RWPE1 (cell line): ENCODE data around the gene ITIH4.

ENCODE experiments used
- CTCF ChIA-PET: fragments of 350-600 bp; sonication (Branson Sonifier 250); formaldehyde crosslinking; extraction: SDS; loops from one replicate; lab custom pipeline; 2021; lab: Yijun Ruan, JAX
- POLR2A ChIA-PET: fragments of 400-600 bp; formaldehyde crosslinking; extraction: SDS; loops from one replicate; lab custom pipeline; 2020; ENCODE audit warnings: antibody characterized with exemption; ENCODE audit not compliant: low non-redundant PET; lab: Yijun Ruan, JAX
- DNase-seq: peaks from one replicate; pipeline ENCODE4 v3.0.0; 2012; ENCODE audit warnings: low spot score
- H3K27ac ChIP-seq: fragments of 450-650 bp; 2 replicates; pipeline ENCODE4 v1.5.1; 2017
- CTCF ChIP-seq: fragments of 450-650 bp; conservative IDR thresholded peaks from 2 replicates; pipeline ENCODE4 v1.5.1; 2017; ENCODE audit warnings: low read depth, mild to moderate bottlenecking

ITIH4 gene

DNA sequence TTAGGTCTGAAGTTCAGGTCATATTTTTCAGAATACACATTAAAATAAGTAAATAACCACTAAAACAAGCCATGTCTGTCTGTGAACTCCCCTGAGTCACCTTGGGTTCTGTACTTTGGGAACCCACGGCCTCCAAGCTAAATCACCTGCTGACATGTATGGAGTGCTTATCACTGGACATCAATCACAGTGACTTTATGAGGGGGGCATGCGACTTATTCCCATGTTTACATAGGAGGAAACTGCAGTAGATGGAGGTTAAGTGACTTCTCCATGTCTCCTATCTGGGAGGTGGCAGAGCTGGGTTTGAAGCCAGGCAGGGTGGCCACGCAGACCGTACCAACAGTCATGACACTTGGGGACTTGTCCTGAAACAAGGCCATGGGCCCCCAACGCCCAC, 8.1 kb downstream of the ITIH4 start:
- no peak overlapping the region for H3K27ac ChIP-seq
- no peak for TF ChIP-seq CTCF
- ChIA-PET CTCF (interaction anchor here (0.6 to 0.8 kb wide), 2 partner anchors 32 to 101 kb away, joined by 3 to 4 read pairs; no protein-coding TSS in a partner anchor), POLR2A (no interaction called here)
- no peak for DNase-seq

DNA sequence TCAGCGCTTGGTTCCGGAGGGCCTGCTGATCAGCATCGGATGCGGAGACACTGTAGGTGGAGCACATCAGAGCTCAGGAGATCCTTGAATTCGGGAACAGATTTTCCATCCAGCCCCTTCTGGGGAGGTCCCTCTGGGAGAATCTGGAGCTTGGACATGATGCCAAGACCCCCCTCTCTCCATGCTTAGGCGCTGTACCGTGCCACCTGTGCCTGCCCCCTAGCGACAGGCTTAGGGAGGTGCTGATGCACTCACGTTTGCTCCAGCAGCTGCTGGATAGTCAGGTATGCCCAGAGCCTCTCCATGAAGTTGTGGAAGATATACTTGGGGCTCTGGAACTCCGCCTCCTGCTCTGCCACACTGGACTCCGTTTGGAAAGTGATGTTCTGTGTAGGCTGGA, 9.7 kb downstream of the ITIH4 start:
- POLR2A ChIA-PET: interaction anchor here (0.6 kb wide), 1 partner anchor 29 kb away, joined by 3 read pairs; no protein-coding TSS in a partner anchor
- no peak for DNase-seq
- H3K27ac ChIP-seq: no peak overlapping the region
- TF ChIP-seq CTCF: no peak
- CTCF ChIA-PET: interaction anchor here (0.8 kb wide), 1 partner anchor 9 kb away, joined by 3 read pairs; no protein-coding TSS in a partner anchor

DNA sequence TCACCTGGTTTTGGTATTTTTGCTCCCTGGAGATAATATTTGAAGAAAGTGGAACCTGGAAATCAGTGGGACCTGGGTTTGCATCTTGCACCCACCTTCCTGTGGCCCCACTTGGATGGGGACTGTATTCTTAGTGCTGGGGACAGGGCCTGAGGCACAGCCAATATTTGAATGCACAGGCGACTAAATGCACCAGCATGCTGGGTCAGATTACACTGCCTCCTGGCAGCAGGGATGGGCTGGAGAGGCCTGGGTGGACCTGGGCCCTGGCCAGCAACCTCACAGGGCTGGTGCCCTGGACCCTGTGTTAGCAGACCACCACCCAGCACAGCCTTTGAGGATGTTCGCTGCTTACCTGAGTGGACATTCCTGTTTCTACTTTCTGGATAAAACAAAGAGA, 10.5 kb downstream of the ITIH4 start:
- DNase-seq: no peak
- ChIA-PET POLR2A (no interaction called here), CTCF (no interaction called here)
- H3K27ac ChIP-seq: no peak overlapping the region
- no peak for TF ChIP-seq CTCF

DNA sequence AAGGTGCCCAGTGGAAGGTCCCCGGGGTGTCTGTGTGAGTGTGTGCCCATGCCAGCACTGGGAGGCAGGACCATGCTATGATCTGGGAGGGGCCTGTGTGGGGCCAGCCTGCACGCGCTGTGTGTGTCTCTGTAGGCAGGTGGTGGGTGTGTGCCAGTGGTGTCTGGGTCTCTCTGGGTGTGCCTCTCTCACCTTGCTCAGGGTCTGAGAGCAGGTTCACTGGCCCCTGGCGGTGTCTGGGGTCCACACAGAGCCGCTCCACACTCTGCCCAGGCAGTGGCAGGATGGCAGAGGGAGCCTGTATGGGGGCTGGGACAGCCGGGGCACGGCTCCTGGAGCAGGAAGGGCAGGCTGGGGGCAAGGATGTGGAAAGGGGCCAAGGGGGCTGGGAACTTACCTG, 12.6 kb downstream of the ITIH4 start:
- ChIA-PET CTCF (no interaction called here), POLR2A (no interaction called here)
- no peak for TF ChIP-seq CTCF

DNA sequence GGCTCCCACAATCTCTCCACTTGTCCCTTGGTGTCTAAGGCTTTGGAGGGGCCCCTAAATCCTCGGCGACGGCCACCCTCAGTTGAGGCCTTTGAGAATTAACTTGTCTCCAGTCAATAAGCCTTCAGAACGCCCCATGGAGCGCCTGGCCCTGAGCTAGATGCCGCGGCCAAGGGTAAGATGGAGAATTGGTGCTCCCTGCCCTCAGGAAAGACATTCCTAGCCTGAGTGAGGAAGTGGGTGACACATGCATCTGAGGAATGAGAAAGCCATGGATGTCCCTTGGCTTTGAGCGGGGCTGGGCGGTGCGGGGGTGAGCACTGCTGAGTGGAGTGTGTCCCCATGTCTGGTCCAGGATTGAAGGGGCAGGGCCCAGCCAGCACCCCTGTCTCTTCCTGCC, 13.3 kb downstream of the ITIH4 start:
- DNase-seq: no peak
- H3K27ac ChIP-seq: no peak overlapping the region
- TF ChIP-seq CTCF: no peak
- ChIA-PET CTCF (no interaction called here), POLR2A (no interaction called here)

More for the DNA sequence above, 12.6 kb downstream of the ITIH4 start:
- no peak for DNase-seq
- no peak overlapping the region for H3K27ac ChIP-seq

DNA sequence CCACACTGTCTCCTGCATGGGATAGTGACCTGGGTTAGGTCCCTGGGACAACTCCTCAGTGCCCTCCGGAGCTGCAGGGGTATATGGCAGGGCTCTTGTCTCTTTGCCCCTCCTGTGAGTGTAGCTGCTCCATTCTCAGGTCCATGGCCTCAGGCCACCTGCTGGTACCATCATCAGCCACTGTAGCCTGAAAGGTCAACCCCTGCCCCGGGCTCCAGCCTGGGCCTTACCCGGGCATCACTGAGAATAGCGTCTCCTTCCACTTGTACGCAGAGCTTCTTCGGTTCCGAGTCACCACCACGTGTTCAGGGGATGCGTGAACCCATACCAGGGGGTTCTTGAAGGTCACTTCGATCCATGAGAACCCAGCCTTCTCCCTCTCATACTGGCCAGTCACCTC, 13.8 kb downstream of the ITIH4 start:
- POLR2A ChIA-PET: no interaction called here
- H3K27ac ChIP-seq: no peak overlapping the region
- CTCF ChIA-PET: no interaction called here
- DNase-seq: no peak
- no peak for TF ChIP-seq CTCF

DNA sequence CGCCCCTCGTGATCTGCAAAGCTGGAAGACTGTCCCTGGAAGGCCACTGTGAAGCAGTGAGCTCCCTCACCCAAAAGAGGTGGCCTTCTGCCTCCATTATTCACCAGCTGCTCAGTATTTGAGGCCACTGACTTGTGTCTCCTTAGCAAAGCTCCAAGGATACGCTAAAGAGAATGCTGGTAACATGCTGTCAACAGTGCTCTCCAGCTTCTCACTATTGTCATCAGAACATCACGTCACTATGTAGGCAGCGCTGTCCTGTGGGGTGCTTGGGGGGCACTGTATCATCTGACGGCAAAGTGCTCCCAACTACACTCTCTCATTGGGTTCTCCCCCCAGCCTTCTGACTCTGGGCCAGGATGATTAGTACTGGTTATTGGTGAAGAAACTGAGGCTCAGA, 14.3 kb downstream of the ITIH4 start:
- no peak for TF ChIP-seq CTCF
- DNase-seq: no peak
- ChIA-PET CTCF (no interaction called here), POLR2A (no interaction called here)
- H3K27ac ChIP-seq: no peak overlapping the region
